GM12865 (cell line): Measurements from ENCODE around the gene STXBP1.
"Not testable (repeated sequence)": the region's sequence is repeated elsewhere in the genome, so short reads cannot be mapped to it uniquely, and the experiment has no call there.

Experiments
- DNase-seq: peaks from one replicate; pipeline ENCODE4 v3.0.0; 2010; ENCODE audit warnings: low read depth
- H3K4me3 ChIP-seq: 2 replicates; pipeline ENCODE4 v1.5.1; 2011; ENCODE audit warnings: mild to moderate bottlenecking, low read depth, low read length, control low read depth
- CTCF ChIP-seq: IDR thresholded peaks from 2 replicates; pipeline ENCODE4 v1.5.1; 2011; ENCODE audit warnings: low read length, control low read depth, low read depth, inconsistent platforms; ENCODE audit not compliant: insufficient read depth; ENCODE audit errors: missing control alignments

The STXBP1 gene

GRCh38 chr9:127578952-127579853 lies 32.9 kb upstream of the STXBP1 start:
- no peak overlapping the region for H3K4me3 ChIP-seq
- TF ChIP-seq CTCF = no peak
- DNase-seq = no peak

- no peak for TF ChIP-seq CTCF
- no peak for DNase-seq
- no peak overlapping the region for H3K4me3 ChIP-seq
Observed at GRCh38 chr9:127580366-127580765, 31.7 kb upstream of the STXBP1 start.

GRCh38 chr9:127580879-127581475 lies 31.1 kb upstream of the STXBP1 start:
- DNase-seq = no peak
- TF ChIP-seq CTCF = no peak
- no peak overlapping the region for H3K4me3 ChIP-seq

GRCh38 chr9:127584474-127584805 lies 27.6 kb upstream of the STXBP1 start:
- not testable (repeated sequence) for H3K4me3 ChIP-seq, DNase-seq

- no peak for DNase-seq
- H3K4me3 ChIP-seq = no peak overlapping the region
- no peak for TF ChIP-seq CTCF
Observed at GRCh38 chr9:127585161-127585819, 26.8 kb upstream of the STXBP1 start.

GRCh38 chr9:127586096-127586495 lies 26.0 kb upstream of the STXBP1 start:
- H3K4me3 ChIP-seq = no peak overlapping the region
- TF ChIP-seq CTCF = no peak
- DNase-seq = no peak

- DNase-seq = peak; percentile 68
- TF ChIP-seq CTCF = peak; percentile 79
- H3K4me3 ChIP-seq = no peak overlapping the region
Observed at GRCh38 chr9:127586537-127586936, 25.5 kb upstream of the STXBP1 start.
